ENCODE results near the gene PIERCE2.

- TF ChIP-seq CTCF (conservative IDR thresholded peaks at IDR 0.05 in 1 of 2, IDR thresholded peaks at IDR 0.05 in 1 of 2; ENCODE audit: extremely low read depth in 1 of 2, insufficient read depth in 1 of 2, low read depth in 1 of 2, low read length in 2 of 2) (no peak), EZH2 (IDR thresholded peaks at IDR 0.05; ENCODE audit: borderline replicate concordance, low read length) (no peak)
Observed at GRCh38 chr15:55362641-55363040, 45.7 kb upstream of the PIERCE2 start.
